HepG2 (cell line): ENCODE measurements around the gene FCN3. TPM values are rescaled to one million over a fixed set of nuclear protein-coding genes. Genes with fewer than 3 reads are reported as not detected.
"Not testable (repeated sequence)": the region's sequence is repeated elsewhere in the genome, so short reads cannot be mapped to it uniquely, and the experiment has no call there.

Experiments
- ATAC-seq: fragments of 200-7000 bp; cut with Tn5 transposase; 3 replicates; pipeline ENCODE4 v1.9.1; 2020; ENCODE audit warnings: mild to moderate bottlenecking, moderate library complexity
- BruUV-seq: library from RNA; stranded (reverse); fragments of 400-500 nt; replicated peaks from 2 replicates; lab custom pipeline; 2021; lab: Mats Ljungman, UMichigan
- CTCF ChIA-PET: fragments of 300-600 bp; formaldehyde crosslinking; extraction: SDS; loops from one replicate; lab custom pipeline; 2021; ENCODE audit warnings: low total read pairs, inconsistent platforms, low intra/inter-chr PET ratio; lab: Yijun Ruan, JAX
- POLR2A ChIA-PET: fragments of 350-600 bp; sonication (Branson Sonifier 250); formaldehyde crosslinking; loops from one replicate; lab custom pipeline; 2020; ENCODE audit warnings: antibody characterized with exemption, inconsistent platforms; lab: Yijun Ruan, JAX
- DNase-seq: peaks from one replicate; pipeline ENCODE4 v3.0.0-alpha.2; 2015; ENCODE audit warnings: low spot score
- FAIRE-seq: peaks from 3 replicates; lab custom pipeline; 2011; peaks lifted over from hg19 to GRCh38; lab: Jason Lieb, UNC
- H2AFZ ChIP-seq: one replicate; pipeline ENCODE4 v1.6.1; 2011; ENCODE audit warnings: low read length, inconsistent platforms
- H3K27ac ChIP-seq: fragments of 300-600 bp; 3 replicates; pipeline ENCODE4 v1.8.0; 2011; ENCODE audit warnings: mixed run types, mild to moderate bottlenecking, mixed read lengths, low read length, inconsistent platforms; ENCODE audit not compliant: insufficient read depth; ENCODE audit errors: extremely low read length
- H3K27me3 ChIP-seq, 2 experiments: fragments of 200-600 bp in 1 of 2; 2 replicates in 1 of 2; 3 replicates in 1 of 2; pipeline versions ENCODE4 v1.6.0 to v1.8.0; 2011; ENCODE audit warnings: low read length in 2 of 2, mild to moderate bottlenecking in 2 of 2, moderate library complexity in 2 of 2, inconsistent platforms in 1 of 2; ENCODE audit not compliant: insufficient read depth in 2 of 2, control insufficient read depth in 1 of 2
- H3K36me3 ChIP-seq, 2 experiments: fragments of 200-600 bp in 1 of 2; replicated peaks in 1 of 2; 2 replicates in 1 of 2; 3 replicates in 1 of 2; pipeline versions ENCODE4 v1.5.1 to v1.8.0; 2011; ENCODE audit warnings: low read length in 2 of 2, inconsistent platforms in 1 of 2; ENCODE audit not compliant: insufficient read depth in 2 of 2, control insufficient read depth in 1 of 2
- H3K4me1 ChIP-seq: 2 replicates; pipeline ENCODE4 v1.5.1; 2012; ENCODE audit warnings: low read length, inconsistent platforms; ENCODE audit not compliant: insufficient read depth
- H3K4me2 ChIP-seq: 2 replicates; pipeline ENCODE4 v1.6.0; 2011; ENCODE audit warnings: low read depth, low read length, inconsistent platforms
- H3K4me3 ChIP-seq, 3 experiments: fragments of 200-600 bp in 1 of 3; sonication (generic), shearing (Covaris generic) in 1 of 3; replicated peaks in 1 of 3; 2 replicates each; pipeline ENCODE4 v1.5.1; 2011 to 2016; ENCODE audit warnings: low read length in 3 of 3, inconsistent platforms in 2 of 3, low read depth in 2 of 3, mild to moderate bottlenecking in 2 of 3, control low read depth in 1 of 3, mixed read lengths in 1 of 3; ENCODE audit not compliant: insufficient read depth in 1 of 3
- H3K79me2 ChIP-seq: one replicate; pipeline ENCODE4 v1.6.1; 2011; ENCODE audit warnings: low read length, inconsistent platforms; ENCODE audit not compliant: insufficient read depth
- H3K9ac ChIP-seq: 2 replicates; pipeline ENCODE4 v1.6.0; 2011; ENCODE audit warnings: mild to moderate bottlenecking, low read depth, low read length, inconsistent platforms; ENCODE audit not compliant: insufficient read depth
- H3K9me3 ChIP-seq: 2 replicates; pipeline ENCODE4 v1.5.1; 2012; ENCODE audit warnings: mild to moderate bottlenecking, low read length
- H4K20me1 ChIP-seq: 2 replicates; pipeline ENCODE4 v1.6.0; 2011; ENCODE audit warnings: inconsistent platforms, mild to moderate bottlenecking, low read length, moderate library complexity; ENCODE audit not compliant: insufficient read depth
- NR2F6 ChIP-seq, 2 experiments: IDR thresholded peaks; 2 replicates each; pipeline ENCODE4 v1.6.1; 2016; ENCODE audit warnings: antibody characterized with exemption in 1 of 2, mild to moderate bottlenecking in 1 of 2
- ZMYM3 ChIP-seq: sonication (generic); formaldehyde crosslinking; IDR thresholded peaks from 2 replicates; pipeline ENCODE4 v1.5.1; 2020; ENCODE audit warnings: mild to moderate bottlenecking, missing genetic modification reagents
- ZNF207 ChIP-seq: fragments of 450-650 bp; IDR thresholded peaks from 2 replicates; pipeline ENCODE4 v1.6.1; 2016; ENCODE audit warnings: antibody characterized with exemption, borderline replicate concordance
- ZNF747 ChIP-seq: sonication (generic); formaldehyde crosslinking; IDR thresholded peaks from 2 replicates; pipeline ENCODE4 v1.8.1; 2023; ENCODE audit warnings: missing genetic modification reagents, mild to moderate bottlenecking, borderline replicate concordance
- WGBS: methylation state at CpG from one replicate; pipeline ENCODE4 v1.1.6; 2017; ENCODE audit warnings: low lambda C conversion rate; 5-methylcytosine and 5-hydroxymethylcytosine counted together
- in situ Hi-C: cut with HindIII; loops from 2 replicates; pipeline ENCODE4 v1.10.0; 2017; ENCODE audit warnings: low pct_unique_long_range_greater_than_20kb; ENCODE audit not compliant: extremely low pct_ligation_motif_present
- intact Hi-C: fragments of 100-400 bp; cut with micrococcal nuclease; formaldehyde crosslinking; loops from one replicate; pipeline ENCODE4 v1.10.0; 2022; ENCODE audit not compliant: unreplicated experiment
- polyA plus RNA-seq, 8 experiments: library from polyadenylated mRNA; depleted of rRNA in 3 of 8; stranded (reverse) in 7 of 8; unstranded in 1 of 8; fragments of >200 nt; fragmentation: Illumina TruSeq in 4 of 8; extraction: Trizol in 4 of 8; gene quantifications; 2 replicates each; pipeline versions ENCODE4 v1.2.1 to v1.2.3, GENCODE V29; 2011 to 2016; ENCODE audit warnings: low read depth in 4 of 8, missing spikeins in 1 of 8, mixed read lengths in 1 of 8; ENCODE audit not compliant: insufficient read depth in 1 of 8
- total RNA-seq, 5 experiments: library from RNA; depleted of rRNA; stranded (reverse); fragments of >200 nt; fragmentation: Illumina TruSeq; extraction: Trizol; gene quantifications; 2 replicates each; pipeline ENCODE4 v1.2.3, GENCODE V29; 2016; ENCODE audit warnings: low read depth in 1 of 5

Gene FCN3
- total and polyA plus RNA-seq, 2 of the 13 experiments (the other 11 are each of a cell fraction or from before 2014, with no cell fraction given), result not detected

- BruUV-seq, result no TSS peak
- POLR2A ChIA-PET, result no interaction called here
These were observed 33.5 kb upstream of the FCN3 start for GRCh38 chr1:27408151-27408550.

GRCh38 chr1:27406791-27407190 lies 32.2 kb upstream of the FCN3 start:
- 100% methylated on average over 1 of the region's 2 CpGs for WGBS
- H4K20me1 ChIP-seq, CTCF ChIA-PET, DNase-seq, H3K9me3 ChIP-seq, ATAC-seq, H3K4me1 ChIP-seq, H3K27ac ChIP-seq, BruUV-seq, H3K9ac ChIP-seq, in situ Hi-C loops, FAIRE-seq, H2AFZ ChIP-seq, POLR2A ChIA-PET, H3K4me2 ChIP-seq, H3K4me3 ChIP-seq, intact Hi-C loops, H3K27me3 ChIP-seq, H3K79me2 ChIP-seq: not testable (repeated sequence)
- peaks cover 12 to 39% of the 10 kb centered on the region in 2 experiments for H3K36me3 ChIP-seq

More at GRCh38 chr1:27408151-27408550, 33.5 kb upstream of the FCN3 start:
- no peak for ATAC-seq
- intact Hi-C loops, result no loop called here
- Histone ChIP-seq H2AFZ (no peak overlapping the region), H3K9me3 (no peaks in the 10 kb centered on the region), H3K27me3 (no peaks in the 10 kb centered on the region), H3K36me3 (peaks cover 19 to 52% of the 10 kb centered on the region in 2 experiments), H3K4me3 (no peak overlapping the region), H3K9ac (no peak overlapping the region), H3K27ac (no peak overlapping the region), H3K4me2 (no peak overlapping the region), H3K4me1 (no peaks in the 10 kb centered on the region), H4K20me1 (no peaks in the 10 kb centered on the region), H3K79me2 (no peaks in the 10 kb centered on the region)
- CTCF ChIA-PET, result no interaction called here
- no peak for DNase-seq
- FAIRE-seq, result no peak
- 98% methylated on average over 9 of the region's 9 CpGs for WGBS
- in situ Hi-C loops, result no loop called here
- TF ChIP-seq NR2F6 (IDR thresholded peaks at IDR 0.05) (no peak), NR2F6 (CRISPR knock-in tag; IDR thresholded peaks at IDR 0.05) (no peak), ZNF207 (no peak), ZMYM3 (CRISPR knock-in tag) (no peak), ZNF747 (CRISPR knock-in tag) (no peak)
